GM12874 (cell line): Measurements from ENCODE around the gene FAM53A.

Source experiments
- TF ChIP-seq, protein P1 (sequence below): IDR thresholded peaks from 2 replicates; pipeline ENCODE4 v1.5.1; 2011; ENCODE audit warnings: low read depth, mild to moderate bottlenecking, control low read depth, low read length, moderate library complexity; ENCODE audit not compliant: insufficient read depth

Gene FAM53A

DNA sequence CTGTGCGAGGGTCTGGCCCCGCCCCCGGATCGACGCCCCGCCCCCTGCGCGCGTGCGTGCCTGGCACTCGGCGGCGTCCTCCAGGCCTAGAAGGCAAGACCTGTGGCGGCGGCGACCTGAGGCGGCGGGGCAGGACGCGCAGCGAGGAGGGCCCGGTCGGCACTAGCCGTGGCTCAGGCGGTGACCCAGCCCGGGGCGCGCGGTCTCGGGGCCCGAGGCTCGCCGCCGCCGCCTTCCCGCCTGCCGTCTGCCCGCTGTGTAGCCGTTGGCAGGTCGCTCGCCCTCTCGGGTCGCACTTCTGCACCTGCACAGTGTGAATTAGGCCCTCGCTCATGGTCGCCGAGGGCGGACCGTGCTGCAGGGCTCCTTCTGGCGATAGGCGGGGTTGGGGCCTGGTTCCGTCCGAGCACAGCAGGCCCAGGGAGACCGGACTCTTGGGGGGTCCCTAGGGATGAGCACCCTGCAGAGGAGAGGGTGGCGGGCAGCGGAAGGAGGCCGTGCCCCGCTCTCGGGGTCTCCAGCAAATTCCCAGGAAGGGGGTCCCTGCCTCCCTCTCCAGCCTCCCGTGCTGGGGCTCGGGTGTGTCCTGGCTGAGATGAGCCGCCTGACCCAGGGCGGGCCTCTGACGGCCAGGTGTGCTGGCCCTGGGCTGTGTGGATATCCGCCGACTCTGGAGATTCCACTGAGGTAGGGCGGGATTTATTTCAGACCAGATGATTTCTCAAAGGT is 557 bp upstream of the FAM53A start:
- TF ChIP-seq, protein P1, sequence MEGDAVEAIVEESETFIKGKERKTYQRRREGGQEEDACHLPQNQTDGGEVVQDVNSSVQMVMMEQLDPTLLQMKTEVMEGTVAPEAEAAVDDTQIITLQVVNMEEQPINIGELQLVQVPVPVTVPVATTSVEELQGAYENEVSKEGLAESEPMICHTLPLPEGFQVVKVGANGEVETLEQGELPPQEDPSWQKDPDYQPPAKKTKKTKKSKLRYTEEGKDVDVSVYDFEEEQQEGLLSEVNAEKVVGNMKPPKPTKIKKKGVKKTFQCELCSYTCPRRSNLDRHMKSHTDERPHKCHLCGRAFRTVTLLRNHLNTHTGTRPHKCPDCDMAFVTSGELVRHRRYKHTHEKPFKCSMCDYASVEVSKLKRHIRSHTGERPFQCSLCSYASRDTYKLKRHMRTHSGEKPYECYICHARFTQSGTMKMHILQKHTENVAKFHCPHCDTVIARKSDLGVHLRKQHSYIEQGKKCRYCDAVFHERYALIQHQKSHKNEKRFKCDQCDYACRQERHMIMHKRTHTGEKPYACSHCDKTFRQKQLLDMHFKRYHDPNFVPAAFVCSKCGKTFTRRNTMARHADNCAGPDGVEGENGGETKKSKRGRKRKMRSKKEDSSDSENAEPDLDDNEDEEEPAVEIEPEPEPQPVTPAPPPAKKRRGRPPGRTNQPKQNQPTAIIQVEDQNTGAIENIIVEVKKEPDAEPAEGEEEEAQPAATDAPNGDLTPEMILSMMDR = no peak

DNA sequence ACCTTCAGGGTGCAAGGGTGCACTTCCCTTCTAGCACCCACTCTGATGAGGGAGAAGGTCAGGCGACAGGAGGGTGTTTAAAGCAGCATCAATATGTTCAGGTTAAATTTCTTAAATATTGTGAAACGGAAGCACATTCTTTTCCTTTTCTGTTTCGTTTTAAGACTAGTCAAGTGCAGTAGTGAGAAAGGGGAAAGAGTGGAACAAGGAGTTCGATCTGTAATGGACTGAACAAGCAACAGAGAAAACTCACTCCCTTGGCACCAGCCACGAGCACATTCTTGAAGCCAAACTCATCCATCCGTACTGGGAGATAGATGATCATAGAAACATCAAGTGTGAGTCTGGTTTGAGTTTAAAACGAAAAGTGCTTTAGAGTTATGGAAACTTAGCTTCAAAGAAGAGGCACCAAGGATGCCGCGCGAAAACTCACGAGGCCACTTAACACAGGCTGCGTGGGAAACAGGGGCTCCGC is 815 bp downstream of the FAM53A start:
- TF ChIP-seq, protein P1 = no peak

DNA sequence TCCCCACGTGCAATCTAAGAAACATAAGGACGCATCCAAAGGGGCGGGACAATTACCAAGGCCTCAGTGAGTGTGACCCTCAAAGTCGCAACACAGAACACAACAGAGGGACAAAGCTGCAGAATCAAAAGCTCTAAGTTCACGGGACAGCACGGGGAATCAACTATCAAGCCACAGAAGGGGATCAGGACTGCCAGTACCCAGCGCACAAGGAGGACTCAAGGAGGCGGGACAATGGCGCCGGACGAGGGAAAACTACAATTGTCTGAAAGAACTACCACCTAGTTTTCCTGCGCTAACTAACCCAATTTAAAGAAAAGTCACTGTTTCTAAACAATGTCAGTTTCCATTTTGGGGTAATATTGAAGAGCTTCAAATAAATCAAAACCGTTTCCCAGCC is 1.3 kb downstream of the FAM53A start:
- TF ChIP-seq, protein P1 = no peak

DNA sequence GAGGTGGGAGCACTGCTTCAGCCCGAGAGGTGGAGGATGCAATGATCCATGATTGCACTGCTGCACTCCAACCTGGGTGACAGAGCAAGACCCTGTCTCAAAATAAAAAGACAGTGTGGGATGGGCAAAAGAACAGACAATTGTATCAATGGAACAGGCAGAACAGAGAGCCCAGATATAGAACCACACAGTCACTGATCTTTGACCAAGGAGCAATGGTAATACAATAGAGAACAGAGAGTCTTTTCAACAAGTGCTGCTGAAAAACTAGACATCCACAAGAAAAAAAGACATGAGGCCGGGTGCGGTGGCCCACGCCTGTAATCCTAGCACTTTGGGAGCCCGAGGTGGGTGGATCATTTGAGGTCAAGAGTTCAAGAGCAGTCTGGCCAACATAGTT is 5.9 kb downstream of the FAM53A start:
- TF ChIP-seq, protein P1 = no peak

DNA sequence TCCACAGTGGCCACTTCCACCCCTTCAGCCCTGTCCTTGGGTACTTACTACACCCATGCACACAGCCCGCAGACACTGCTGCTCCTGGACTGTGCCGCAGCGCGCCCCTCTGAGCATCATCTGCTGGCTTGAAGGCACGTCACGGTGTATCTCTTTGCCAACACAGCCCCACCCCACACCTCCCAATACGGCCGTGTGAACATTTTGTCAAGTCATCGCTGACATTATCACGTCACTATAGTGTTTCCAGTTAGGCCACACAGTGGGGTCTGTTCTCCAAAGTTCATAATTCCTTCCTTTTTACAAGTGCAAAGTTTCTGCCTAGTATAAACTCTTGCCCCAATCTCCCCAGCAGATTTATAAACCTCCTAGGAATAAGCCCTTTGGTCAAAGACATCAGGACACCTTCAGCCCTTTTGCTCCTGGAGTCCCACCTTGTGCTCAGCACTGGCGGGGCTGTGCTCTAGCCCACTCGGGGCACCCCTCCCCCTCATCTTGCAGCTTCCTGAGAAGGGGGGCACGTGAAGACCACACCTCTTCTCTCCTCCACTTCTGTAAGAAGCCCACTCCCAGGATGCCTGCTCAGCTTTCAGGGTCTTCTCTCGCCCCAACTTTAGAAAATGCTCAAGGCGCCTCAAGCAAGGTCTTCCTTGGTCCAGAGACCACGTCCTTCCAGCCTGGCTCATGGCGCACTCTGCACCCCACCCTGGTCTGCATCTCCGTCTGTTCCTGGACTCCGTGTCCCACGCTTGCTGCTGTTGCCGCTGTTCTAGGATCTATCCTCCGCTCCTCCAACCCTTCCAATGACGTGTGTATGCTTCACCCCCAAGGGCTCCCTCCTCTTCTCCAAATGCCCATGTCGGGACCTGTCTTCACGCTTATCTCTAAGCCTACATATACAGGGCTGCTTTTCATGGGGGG is 7.2 kb downstream of the FAM53A start:
- TF ChIP-seq, protein P1 = no peak

DNA sequence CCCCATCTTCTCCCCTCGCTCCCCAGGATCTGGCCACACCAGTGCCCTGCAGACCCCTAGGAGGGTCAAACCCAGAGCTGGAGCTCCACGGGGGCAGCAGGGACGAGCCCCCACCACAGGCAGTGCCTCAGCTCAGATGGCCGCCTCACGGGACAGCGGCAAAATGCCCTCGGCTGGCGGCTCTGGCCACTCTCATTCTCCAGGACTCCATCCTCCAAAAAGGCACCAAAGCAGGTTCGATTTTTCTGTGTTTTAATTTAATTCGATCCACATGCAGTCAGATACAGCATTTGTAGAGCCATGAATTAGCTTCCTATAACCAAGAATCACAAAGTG is 8.3 kb downstream of the FAM53A start:
- TF ChIP-seq, protein P1 = no peak

DNA sequence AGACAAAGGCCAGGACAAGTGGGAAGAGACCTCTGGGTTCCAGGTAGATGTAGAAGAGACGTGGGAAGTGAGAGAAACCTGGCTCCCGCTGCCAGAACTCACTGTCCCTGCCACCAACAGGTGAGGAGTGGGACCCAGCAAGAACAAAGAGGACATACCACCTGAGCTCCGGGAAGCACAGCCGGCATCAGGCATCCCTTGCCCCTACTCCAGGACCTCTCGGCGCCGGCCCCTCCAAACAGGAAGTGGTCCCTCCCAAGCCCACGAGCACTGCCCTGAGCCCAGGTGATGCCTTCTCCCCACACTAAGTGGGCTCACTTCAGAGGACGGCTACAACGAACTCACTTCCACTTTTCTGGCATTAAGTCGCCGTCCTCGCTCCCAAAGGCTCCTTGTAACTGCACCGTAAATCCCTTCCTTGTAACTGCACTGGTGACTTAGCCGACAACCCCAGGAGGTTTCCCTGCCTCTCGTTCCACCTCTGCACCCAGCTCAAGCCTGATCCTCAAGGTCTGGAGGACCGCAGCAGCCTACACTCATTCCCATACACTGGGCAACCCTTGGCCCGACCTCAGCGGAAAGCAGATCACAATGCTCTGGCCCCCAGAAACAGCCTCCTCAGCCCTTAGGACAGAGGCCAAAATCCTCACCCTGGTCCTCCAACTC is 8.8 kb downstream of the FAM53A start:
- TF ChIP-seq, protein P1 = no peak
